HepG2 (cell line): Measurements from ENCODE around the gene PAFAH1B1. TPM values are rescaled to one million over a fixed set of nuclear protein-coding genes. Genes with fewer than 3 reads are reported as not detected.
A peak's percentile ranks its signal among the peaks of the same experiment; 100 is the strongest.
"Not testable (repeated sequence)": the region's sequence is repeated elsewhere in the genome, so short reads cannot be mapped to it uniquely, and the experiment has no call there.

Source experiments
- ATAC-seq: fragments of 200-7000 bp; cut with Tn5 transposase; 3 replicates; pipeline ENCODE4 v1.9.1; 2020; ENCODE audit warnings: mild to moderate bottlenecking, moderate library complexity
- BruUV-seq: library from RNA; stranded (reverse); fragments of 400-500 nt; replicated peaks from 2 replicates; lab custom pipeline; 2021; lab: Mats Ljungman, UMichigan
- CTCF ChIA-PET: fragments of 300-600 bp; formaldehyde crosslinking; extraction: SDS; loops from one replicate; lab custom pipeline; 2021; ENCODE audit warnings: low total read pairs, inconsistent platforms, low intra/inter-chr PET ratio; lab: Yijun Ruan, JAX
- POLR2A ChIA-PET: fragments of 350-600 bp; sonication (Branson Sonifier 250); formaldehyde crosslinking; loops from one replicate; lab custom pipeline; 2020; ENCODE audit warnings: antibody characterized with exemption, inconsistent platforms; lab: Yijun Ruan, JAX
- DNase-seq: peaks from one replicate; pipeline ENCODE4 v3.0.0-alpha.2; 2015; ENCODE audit warnings: low spot score
- FAIRE-seq: peaks from 3 replicates; lab custom pipeline; 2011; peaks lifted over from hg19 to GRCh38; lab: Jason Lieb, UNC
- H2AFZ ChIP-seq: one replicate; pipeline ENCODE4 v1.6.1; 2011; ENCODE audit warnings: low read length, inconsistent platforms
- H3K27ac ChIP-seq: fragments of 300-600 bp; 3 replicates; pipeline ENCODE4 v1.8.0; 2011; ENCODE audit warnings: mixed run types, mild to moderate bottlenecking, mixed read lengths, low read length, inconsistent platforms; ENCODE audit not compliant: insufficient read depth; ENCODE audit errors: extremely low read length
- H3K27me3 ChIP-seq, 2 experiments: fragments of 200-600 bp in 1 of 2; 2 replicates in 1 of 2; 3 replicates in 1 of 2; pipeline versions ENCODE4 v1.6.0 to v1.8.0; 2011; ENCODE audit warnings: low read length in 2 of 2, mild to moderate bottlenecking in 2 of 2, moderate library complexity in 2 of 2, inconsistent platforms in 1 of 2; ENCODE audit not compliant: insufficient read depth in 2 of 2, control insufficient read depth in 1 of 2
- H3K36me3 ChIP-seq, 2 experiments: fragments of 200-600 bp in 1 of 2; replicated peaks in 1 of 2; 2 replicates in 1 of 2; 3 replicates in 1 of 2; pipeline versions ENCODE4 v1.5.1 to v1.8.0; 2011; ENCODE audit warnings: low read length in 2 of 2, inconsistent platforms in 1 of 2; ENCODE audit not compliant: insufficient read depth in 2 of 2, control insufficient read depth in 1 of 2
- H3K4me1 ChIP-seq: 2 replicates; pipeline ENCODE4 v1.5.1; 2012; ENCODE audit warnings: low read length, inconsistent platforms; ENCODE audit not compliant: insufficient read depth
- H3K4me2 ChIP-seq: 2 replicates; pipeline ENCODE4 v1.6.0; 2011; ENCODE audit warnings: low read depth, low read length, inconsistent platforms
- H3K4me3 ChIP-seq, 3 experiments: fragments of 200-600 bp in 1 of 3; sonication (generic), shearing (Covaris generic) in 1 of 3; replicated peaks in 1 of 3; 2 replicates each; pipeline ENCODE4 v1.5.1; 2011 to 2016; ENCODE audit warnings: low read length in 3 of 3, inconsistent platforms in 2 of 3, low read depth in 2 of 3, mild to moderate bottlenecking in 2 of 3, control low read depth in 1 of 3, mixed read lengths in 1 of 3; ENCODE audit not compliant: insufficient read depth in 1 of 3
- H3K79me2 ChIP-seq: one replicate; pipeline ENCODE4 v1.6.1; 2011; ENCODE audit warnings: low read length, inconsistent platforms; ENCODE audit not compliant: insufficient read depth
- H3K9ac ChIP-seq: 2 replicates; pipeline ENCODE4 v1.6.0; 2011; ENCODE audit warnings: mild to moderate bottlenecking, low read depth, low read length, inconsistent platforms; ENCODE audit not compliant: insufficient read depth
- H3K9me3 ChIP-seq: 2 replicates; pipeline ENCODE4 v1.5.1; 2012; ENCODE audit warnings: mild to moderate bottlenecking, low read length
- H4K20me1 ChIP-seq: 2 replicates; pipeline ENCODE4 v1.6.0; 2011; ENCODE audit warnings: inconsistent platforms, mild to moderate bottlenecking, low read length, moderate library complexity; ENCODE audit not compliant: insufficient read depth
- AHDC1 ChIP-seq: sonication (generic); formaldehyde crosslinking; IDR thresholded peaks from 2 replicates; pipeline ENCODE4 v1.5.1; 2020; ENCODE audit warnings: mild to moderate bottlenecking, missing genetic modification reagents, borderline replicate concordance
- GATAD2A ChIP-seq: IDR thresholded peaks from 2 replicates; pipeline ENCODE4 v1.6.1; 2016
- HOMEZ ChIP-seq: IDR thresholded peaks from 2 replicates; pipeline ENCODE4 v1.6.1; 2016; ENCODE audit warnings: low read depth
- PAXIP1 ChIP-seq: sonication (generic); formaldehyde crosslinking; conservative IDR thresholded peaks from 2 replicates; pipeline ENCODE4 v1.4.0; 2020; ENCODE audit warnings: mild to moderate bottlenecking, missing genetic modification reagents, moderate library complexity
- SOX6 ChIP-seq, 2 experiments: fragments of 450-650 bp in 1 of 2; sonication (generic) in 1 of 2; formaldehyde crosslinking in 1 of 2; IDR thresholded peaks; 2 replicates each; pipeline versions ENCODE4 v1.4.0 to v1.6.1; 2017 to 2020; ENCODE audit warnings: antibody characterized with exemption in 1 of 2, mild to moderate bottlenecking in 1 of 2, missing genetic modification reagents in 1 of 2
- ZNF644 ChIP-seq: IDR thresholded peaks from 2 replicates; pipeline ENCODE4 v1.6.1; 2016; ENCODE audit warnings: low read depth
- ZNF710 ChIP-seq: sonication (generic); formaldehyde crosslinking; IDR thresholded peaks from 2 replicates; pipeline ENCODE4 v1.5.0; 2020; ENCODE audit warnings: mild to moderate bottlenecking, missing genetic modification reagents, borderline replicate concordance
- ZSCAN5A ChIP-seq: sonication (generic); formaldehyde crosslinking; IDR thresholded peaks from 2 replicates; pipeline ENCODE4 v1.8.0; 2022; ENCODE audit warnings: mild to moderate bottlenecking, missing genetic modification reagents, borderline replicate concordance
- WGBS: methylation state at CpG from one replicate; pipeline ENCODE4 v1.1.6; 2017; ENCODE audit warnings: low lambda C conversion rate; 5-methylcytosine and 5-hydroxymethylcytosine counted together
- in situ Hi-C: cut with HindIII; loops from 2 replicates; pipeline ENCODE4 v1.10.0; 2017; ENCODE audit warnings: low pct_unique_long_range_greater_than_20kb; ENCODE audit not compliant: extremely low pct_ligation_motif_present
- intact Hi-C: fragments of 100-400 bp; cut with micrococcal nuclease; formaldehyde crosslinking; loops from one replicate; pipeline ENCODE4 v1.10.0; 2022; ENCODE audit not compliant: unreplicated experiment
- polyA plus RNA-seq, 8 experiments: library from polyadenylated mRNA; depleted of rRNA in 3 of 8; stranded (reverse) in 7 of 8; unstranded in 1 of 8; fragments of >200 nt; fragmentation: Illumina TruSeq in 4 of 8; extraction: Trizol in 4 of 8; gene quantifications; 2 replicates each; pipeline versions ENCODE4 v1.2.1 to v1.2.3, GENCODE V29; 2011 to 2016; ENCODE audit warnings: low read depth in 4 of 8, missing spikeins in 1 of 8, mixed read lengths in 1 of 8; ENCODE audit not compliant: insufficient read depth in 1 of 8
- total RNA-seq, 5 experiments: library from RNA; depleted of rRNA; stranded (reverse); fragments of >200 nt; fragmentation: Illumina TruSeq; extraction: Trizol; gene quantifications; 2 replicates each; pipeline ENCODE4 v1.2.3, GENCODE V29; 2016; ENCODE audit warnings: low read depth in 1 of 5

Gene PAFAH1B1
- total and polyA plus RNA-seq, 2 of the 13 experiments (the other 11 are each of a cell fraction or from before 2014, with no cell fraction given) = 46.0 to 64.9 TPM

- H3K9me3 ChIP-seq; H3K9ac ChIP-seq; BruUV-seq; H3K4me3 ChIP-seq; H3K27me3 ChIP-seq; CTCF ChIA-PET; H2AFZ ChIP-seq; H3K36me3 ChIP-seq; POLR2A ChIA-PET; in situ Hi-C loops; intact Hi-C loops; TF ChIP-seq SOX6 (IDR thresholded peaks at IDR 0.05): not testable (repeated sequence)
- Histone ChIP-seq H4K20me1 (peaks cover 40% of the 10 kb centered on the region), H3K4me1 (peaks cover 22% of the 10 kb centered on the region), H3K4me2 (peak overlapping the region; percentile 39), H3K27ac (peak overlapping the region; percentile 44), H3K79me2 (peaks cover 89% of the 10 kb centered on the region)
- DNase-seq (peak; percentile 9), FAIRE-seq (peak; percentile 23), ATAC-seq (peak; percentile 53)
- WGBS = 76% methylated on average over 4 of the region's 4 CpGs
- 0 out of 2 replicates have a peak, but pooled peaks have one; percentile 25 for TF ChIP-seq ZNF710 (CRISPR knock-in tag)
- TF ChIP-seq ZSCAN5A (CRISPR knock-in tag) = peak; percentile 81; the same call in 1 of the 2 replicates
- TF ChIP-seq AHDC1 (CRISPR knock-in tag) = 0 out of 2 replicates have a peak, but pooled peaks have one; percentile 26
- 0 out of 2 replicates have a peak, but pooled peaks have one; percentile 25 for TF ChIP-seq PAXIP1 (CRISPR knock-in tag)
- TF ChIP-seq SOX6 (CRISPR knock-in tag; IDR thresholded peaks at IDR 0.05) = peak; percentile 61
- peak; percentile 64; the same call in 1 of the 2 replicates for TF ChIP-seq ZNF644
- peak; percentile 17; the same call in 1 of the 2 replicates for TF ChIP-seq GATAD2A (CRISPR knock-in tag)
- TF ChIP-seq HOMEZ (CRISPR knock-in tag) = peak; percentile 16; the same call in 1 of the 2 replicates
Measured at GRCh38 chr17:2621951-2622405, 28.5 kb downstream of the PAFAH1B1 start.
